HepG2 (cell line): ENCODE data around the gene NFS1. TPM values are rescaled to one million over a fixed set of nuclear protein-coding genes. Genes with fewer than 3 reads are reported as not detected.

Experiments
- ATAC-seq: fragments of 200-7000 bp; cut with Tn5 transposase; 3 replicates; pipeline ENCODE4 v1.9.1; 2020; ENCODE audit warnings: mild to moderate bottlenecking, moderate library complexity
- BruUV-seq: library from RNA; stranded (reverse); fragments of 400-500 nt; replicated peaks from 2 replicates; lab custom pipeline; 2021; lab: Mats Ljungman, UMichigan
- CTCF ChIA-PET: fragments of 300-600 bp; formaldehyde crosslinking; extraction: SDS; loops from one replicate; lab custom pipeline; 2021; ENCODE audit warnings: low total read pairs, inconsistent platforms, low intra/inter-chr PET ratio; lab: Yijun Ruan, JAX
- POLR2A ChIA-PET: fragments of 350-600 bp; sonication (Branson Sonifier 250); formaldehyde crosslinking; loops from one replicate; lab custom pipeline; 2020; ENCODE audit warnings: antibody characterized with exemption, inconsistent platforms; lab: Yijun Ruan, JAX
- DNase-seq: peaks from one replicate; pipeline ENCODE4 v3.0.0-alpha.2; 2015; ENCODE audit warnings: low spot score
- FAIRE-seq: peaks from 3 replicates; lab custom pipeline; 2011; peaks lifted over from hg19 to GRCh38; lab: Jason Lieb, UNC
- H2AFZ ChIP-seq: one replicate; pipeline ENCODE4 v1.6.1; 2011; ENCODE audit warnings: low read length, inconsistent platforms
- H3K27ac ChIP-seq: fragments of 300-600 bp; 3 replicates; pipeline ENCODE4 v1.8.0; 2011; ENCODE audit warnings: mixed run types, mild to moderate bottlenecking, mixed read lengths, low read length, inconsistent platforms; ENCODE audit not compliant: insufficient read depth; ENCODE audit errors: extremely low read length
- H3K27me3 ChIP-seq, 2 experiments: fragments of 200-600 bp in 1 of 2; 2 replicates in 1 of 2; 3 replicates in 1 of 2; pipeline versions ENCODE4 v1.6.0 to v1.8.0; 2011; ENCODE audit warnings: low read length in 2 of 2, mild to moderate bottlenecking in 2 of 2, moderate library complexity in 2 of 2, inconsistent platforms in 1 of 2; ENCODE audit not compliant: insufficient read depth in 2 of 2, control insufficient read depth in 1 of 2
- H3K36me3 ChIP-seq, 2 experiments: fragments of 200-600 bp in 1 of 2; replicated peaks in 1 of 2; 2 replicates in 1 of 2; 3 replicates in 1 of 2; pipeline versions ENCODE4 v1.5.1 to v1.8.0; 2011; ENCODE audit warnings: low read length in 2 of 2, inconsistent platforms in 1 of 2; ENCODE audit not compliant: insufficient read depth in 2 of 2, control insufficient read depth in 1 of 2
- H3K4me1 ChIP-seq: 2 replicates; pipeline ENCODE4 v1.5.1; 2012; ENCODE audit warnings: low read length, inconsistent platforms; ENCODE audit not compliant: insufficient read depth
- H3K4me2 ChIP-seq: 2 replicates; pipeline ENCODE4 v1.6.0; 2011; ENCODE audit warnings: low read depth, low read length, inconsistent platforms
- H3K4me3 ChIP-seq, 3 experiments: fragments of 200-600 bp in 1 of 3; sonication (generic), shearing (Covaris generic) in 1 of 3; replicated peaks in 1 of 3; 2 replicates each; pipeline ENCODE4 v1.5.1; 2011 to 2016; ENCODE audit warnings: low read length in 3 of 3, inconsistent platforms in 2 of 3, low read depth in 2 of 3, mild to moderate bottlenecking in 2 of 3, control low read depth in 1 of 3, mixed read lengths in 1 of 3; ENCODE audit not compliant: insufficient read depth in 1 of 3
- H3K79me2 ChIP-seq: one replicate; pipeline ENCODE4 v1.6.1; 2011; ENCODE audit warnings: low read length, inconsistent platforms; ENCODE audit not compliant: insufficient read depth
- H3K9ac ChIP-seq: 2 replicates; pipeline ENCODE4 v1.6.0; 2011; ENCODE audit warnings: mild to moderate bottlenecking, low read depth, low read length, inconsistent platforms; ENCODE audit not compliant: insufficient read depth
- H3K9me3 ChIP-seq: 2 replicates; pipeline ENCODE4 v1.5.1; 2012; ENCODE audit warnings: mild to moderate bottlenecking, low read length
- H4K20me1 ChIP-seq: 2 replicates; pipeline ENCODE4 v1.6.0; 2011; ENCODE audit warnings: inconsistent platforms, mild to moderate bottlenecking, low read length, moderate library complexity; ENCODE audit not compliant: insufficient read depth
- BRCA1 ChIP-seq: sonication (generic); formaldehyde crosslinking; IDR thresholded peaks from 2 replicates; pipeline ENCODE4 v1.4.0; 2020; ENCODE audit warnings: missing genetic modification reagents
- EEA1 ChIP-seq: sonication (generic); formaldehyde crosslinking; IDR thresholded peaks from 2 replicates; pipeline ENCODE4 v1.5.1; 2020; ENCODE audit warnings: mild to moderate bottlenecking, missing genetic modification reagents, borderline replicate concordance
- FOXJ3 ChIP-seq: sonication (generic); formaldehyde crosslinking; IDR thresholded peaks from 2 replicates; pipeline ENCODE4 v1.4.0; 2020; ENCODE audit warnings: missing genetic modification reagents, mild to moderate bottlenecking, borderline replicate concordance
- MTF2 ChIP-seq: sonication (generic); formaldehyde crosslinking; IDR thresholded peaks from 2 replicates; pipeline ENCODE4 v1.5.0; 2020; ENCODE audit warnings: missing genetic modification reagents, borderline replicate concordance
- NFKB2 ChIP-seq: sonication (generic); formaldehyde crosslinking; IDR thresholded peaks from 2 replicates; pipeline ENCODE4 v1.4.0; 2020; ENCODE audit warnings: missing genetic modification reagents, borderline replicate concordance
- PHB2 ChIP-seq: fragments of 450-650 bp; IDR thresholded peaks from 2 replicates; pipeline ENCODE4 v1.6.1; 2018; ENCODE audit not compliant: partially characterized antibody
- POLR2AphosphoS2 ChIP-seq: IDR thresholded peaks from 2 replicates; pipeline ENCODE4 v1.6.1; 2011; ENCODE audit warnings: low read depth, low read length, improper control_type of control experiment
- RBFOX2 ChIP-seq: fragments of 200-400 bp; formaldehyde crosslinking; IDR thresholded peaks from 2 replicates; pipeline ENCODE4 v1.6.1; 2017; ENCODE audit warnings: low read depth, mild to moderate bottlenecking, low read length
- TCF7L2 ChIP-seq: IDR thresholded peaks from 2 replicates; pipeline ENCODE4 v1.6.1; 2011; ENCODE audit warnings: mild to moderate bottlenecking, low read depth, low read length, moderate library complexity
- ZKSCAN8 ChIP-seq: IDR thresholded peaks from 2 replicates; pipeline ENCODE4 v1.6.1; 2016; ENCODE audit warnings: borderline replicate concordance, missing genetic modification reagents, missing compliant biosample characterization
- ZNF274 ChIP-seq: sonication (generic); formaldehyde crosslinking; IDR thresholded peaks from 2 replicates; pipeline ENCODE4 v1.5.1; 2020; ENCODE audit warnings: mild to moderate bottlenecking, missing genetic modification reagents
- ZNF879 ChIP-seq: sonication (generic); formaldehyde crosslinking; IDR thresholded peaks from 2 replicates; pipeline ENCODE4 v1.8.1; 2023; ENCODE audit warnings: missing genetic modification reagents
- WGBS: methylation state at CpG from one replicate; pipeline ENCODE4 v1.1.6; 2017; ENCODE audit warnings: low lambda C conversion rate; 5-methylcytosine and 5-hydroxymethylcytosine counted together
- in situ Hi-C: cut with HindIII; loops from 2 replicates; pipeline ENCODE4 v1.10.0; 2017; ENCODE audit warnings: low pct_unique_long_range_greater_than_20kb; ENCODE audit not compliant: extremely low pct_ligation_motif_present
- intact Hi-C: fragments of 100-400 bp; cut with micrococcal nuclease; formaldehyde crosslinking; loops from one replicate; pipeline ENCODE4 v1.10.0; 2022; ENCODE audit not compliant: unreplicated experiment
- polyA plus RNA-seq, 8 experiments: library from polyadenylated mRNA; depleted of rRNA in 3 of 8; stranded (reverse) in 7 of 8; unstranded in 1 of 8; fragments of >200 nt; fragmentation: Illumina TruSeq in 4 of 8; extraction: Trizol in 4 of 8; gene quantifications; 2 replicates each; pipeline versions ENCODE4 v1.2.1 to v1.2.3, GENCODE V29; 2011 to 2016; ENCODE audit warnings: low read depth in 4 of 8, missing spikeins in 1 of 8, mixed read lengths in 1 of 8; ENCODE audit not compliant: insufficient read depth in 1 of 8
- total RNA-seq, 5 experiments: library from RNA; depleted of rRNA; stranded (reverse); fragments of >200 nt; fragmentation: Illumina TruSeq; extraction: Trizol; gene quantifications; 2 replicates each; pipeline ENCODE4 v1.2.3, GENCODE V29; 2016; ENCODE audit warnings: low read depth in 1 of 5
- TF ChIP-seq, protein P1 (sequence below): IDR thresholded peaks from 2 replicates; pipeline ENCODE4 v1.4.0; 2020; ENCODE audit warnings: mild to moderate bottlenecking, missing genetic modification reagents
- TF ChIP-seq, protein P2 (sequence below): sonication (generic); formaldehyde crosslinking; IDR thresholded peaks from 2 replicates; pipeline ENCODE4; 2020; ENCODE audit warnings: missing genetic modification reagents, mild to moderate bottlenecking, borderline replicate concordance
- TF ChIP-seq, protein P3 (sequence below): sonication (generic); formaldehyde crosslinking; IDR thresholded peaks from 2 replicates; pipeline ENCODE4 v1.8.0; 2022; ENCODE audit warnings: mild to moderate bottlenecking, missing genetic modification reagents; ENCODE audit not compliant: insufficient replicate concordance

The NFS1 gene
- total and polyA plus RNA-seq, 2 of the 13 experiments (the other 11 are each of a cell fraction or from before 2014, with no cell fraction given) = 65.9 to 88.1 TPM

DNA sequence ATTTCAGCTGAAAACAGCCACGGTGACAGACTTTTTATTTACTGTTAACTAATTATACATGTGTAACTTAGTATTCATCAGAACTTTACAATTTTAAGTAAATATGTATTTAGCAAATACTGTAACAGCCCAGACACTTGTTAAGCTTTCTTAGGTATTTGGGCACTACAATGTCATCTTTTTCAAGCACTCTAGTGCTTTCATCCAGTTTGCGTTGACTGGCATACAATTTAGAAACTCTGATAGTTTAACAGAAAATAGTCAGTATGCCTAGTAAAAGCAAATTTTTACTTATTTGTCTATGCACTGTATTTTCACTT is 32.3 kb upstream of the NFS1 start:
- POLR2A ChIA-PET = interaction anchor here (9.2 to 16.7 kb wide), 2 partner anchors 9 to 22 kb away, joined by 211 to 319 read pairs; partner anchors contain the start of genes NFS1, RBM39 and ROMO1
- in situ Hi-C loops = no loop called here
- TF ChIP-seq ZNF274 (CRISPR knock-in tag) (no peak), ZNF879 (no peak), PHB2 (no peak), RBFOX2 (peak; percentile 31), MTF2 (CRISPR knock-in tag) (no peak), TCF7L2 (no peak), ZKSCAN8 (no peak), EEA1 (CRISPR knock-in tag) (no peak), POLR2AphosphoS2 (no peak), NFKB2 (CRISPR knock-in tag) (no peak), BRCA1 (no peak), FOXJ3 (CRISPR knock-in tag) (0 out of 2 replicates have a peak, but pooled peaks have one; percentile 24)
- TF ChIP-seq, protein P1, sequence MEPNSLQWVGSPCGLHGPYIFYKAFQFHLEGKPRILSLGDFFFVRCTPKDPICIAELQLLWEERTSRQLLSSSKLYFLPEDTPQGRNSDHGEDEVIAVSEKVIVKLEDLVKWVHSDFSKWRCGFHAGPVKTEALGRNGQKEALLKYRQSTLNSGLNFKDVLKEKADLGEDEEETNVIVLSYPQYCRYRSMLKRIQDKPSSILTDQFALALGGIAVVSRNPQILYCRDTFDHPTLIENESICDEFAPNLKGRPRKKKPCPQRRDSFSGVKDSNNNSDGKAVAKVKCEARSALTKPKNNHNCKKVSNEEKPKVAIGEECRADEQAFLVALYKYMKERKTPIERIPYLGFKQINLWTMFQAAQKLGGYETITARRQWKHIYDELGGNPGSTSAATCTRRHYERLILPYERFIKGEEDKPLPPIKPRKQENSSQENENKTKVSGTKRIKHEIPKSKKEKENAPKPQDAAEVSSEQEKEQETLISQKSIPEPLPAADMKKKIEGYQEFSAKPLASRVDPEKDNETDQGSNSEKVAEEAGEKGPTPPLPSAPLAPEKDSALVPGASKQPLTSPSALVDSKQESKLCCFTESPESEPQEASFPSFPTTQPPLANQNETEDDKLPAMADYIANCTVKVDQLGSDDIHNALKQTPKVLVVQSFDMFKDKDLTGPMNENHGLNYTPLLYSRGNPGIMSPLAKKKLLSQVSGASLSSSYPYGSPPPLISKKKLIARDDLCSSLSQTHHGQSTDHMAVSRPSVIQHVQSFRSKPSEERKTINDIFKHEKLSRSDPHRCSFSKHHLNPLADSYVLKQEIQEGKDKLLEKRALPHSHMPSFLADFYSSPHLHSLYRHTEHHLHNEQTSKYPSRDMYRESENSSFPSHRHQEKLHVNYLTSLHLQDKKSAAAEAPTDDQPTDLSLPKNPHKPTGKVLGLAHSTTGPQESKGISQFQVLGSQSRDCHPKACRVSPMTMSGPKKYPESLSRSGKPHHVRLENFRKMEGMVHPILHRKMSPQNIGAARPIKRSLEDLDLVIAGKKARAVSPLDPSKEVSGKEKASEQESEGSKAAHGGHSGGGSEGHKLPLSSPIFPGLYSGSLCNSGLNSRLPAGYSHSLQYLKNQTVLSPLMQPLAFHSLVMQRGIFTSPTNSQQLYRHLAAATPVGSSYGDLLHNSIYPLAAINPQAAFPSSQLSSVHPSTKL (CRISPR knock-in tag) = no peak
- TF ChIP-seq, protein P2, sequence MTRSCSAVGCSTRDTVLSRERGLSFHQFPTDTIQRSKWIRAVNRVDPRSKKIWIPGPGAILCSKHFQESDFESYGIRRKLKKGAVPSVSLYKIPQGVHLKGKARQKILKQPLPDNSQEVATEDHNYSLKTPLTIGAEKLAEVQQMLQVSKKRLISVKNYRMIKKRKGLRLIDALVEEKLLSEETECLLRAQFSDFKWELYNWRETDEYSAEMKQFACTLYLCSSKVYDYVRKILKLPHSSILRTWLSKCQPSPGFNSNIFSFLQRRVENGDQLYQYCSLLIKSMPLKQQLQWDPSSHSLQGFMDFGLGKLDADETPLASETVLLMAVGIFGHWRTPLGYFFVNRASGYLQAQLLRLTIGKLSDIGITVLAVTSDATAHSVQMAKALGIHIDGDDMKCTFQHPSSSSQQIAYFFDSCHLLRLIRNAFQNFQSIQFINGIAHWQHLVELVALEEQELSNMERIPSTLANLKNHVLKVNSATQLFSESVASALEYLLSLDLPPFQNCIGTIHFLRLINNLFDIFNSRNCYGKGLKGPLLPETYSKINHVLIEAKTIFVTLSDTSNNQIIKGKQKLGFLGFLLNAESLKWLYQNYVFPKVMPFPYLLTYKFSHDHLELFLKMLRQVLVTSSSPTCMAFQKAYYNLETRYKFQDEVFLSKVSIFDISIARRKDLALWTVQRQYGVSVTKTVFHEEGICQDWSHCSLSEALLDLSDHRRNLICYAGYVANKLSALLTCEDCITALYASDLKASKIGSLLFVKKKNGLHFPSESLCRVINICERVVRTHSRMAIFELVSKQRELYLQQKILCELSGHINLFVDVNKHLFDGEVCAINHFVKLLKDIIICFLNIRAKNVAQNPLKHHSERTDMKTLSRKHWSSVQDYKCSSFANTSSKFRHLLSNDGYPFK (CRISPR knock-in tag) = no peak
- TF ChIP-seq, protein P3, sequence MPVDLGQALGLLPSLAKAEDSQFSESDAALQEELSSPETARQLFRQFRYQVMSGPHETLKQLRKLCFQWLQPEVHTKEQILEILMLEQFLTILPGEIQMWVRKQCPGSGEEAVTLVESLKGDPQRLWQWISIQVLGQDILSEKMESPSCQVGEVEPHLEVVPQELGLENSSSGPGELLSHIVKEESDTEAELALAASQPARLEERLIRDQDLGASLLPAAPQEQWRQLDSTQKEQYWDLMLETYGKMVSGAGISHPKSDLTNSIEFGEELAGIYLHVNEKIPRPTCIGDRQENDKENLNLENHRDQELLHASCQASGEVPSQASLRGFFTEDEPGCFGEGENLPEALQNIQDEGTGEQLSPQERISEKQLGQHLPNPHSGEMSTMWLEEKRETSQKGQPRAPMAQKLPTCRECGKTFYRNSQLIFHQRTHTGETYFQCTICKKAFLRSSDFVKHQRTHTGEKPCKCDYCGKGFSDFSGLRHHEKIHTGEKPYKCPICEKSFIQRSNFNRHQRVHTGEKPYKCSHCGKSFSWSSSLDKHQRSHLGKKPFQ (CRISPR knock-in tag) = peak; percentile 5

More for the DNA sequence above, 32.3 kb upstream of the NFS1 start:
- no peak for ATAC-seq
- H3K4me3 ChIP-seq = no peak overlapping the region; a peak in 1 of 6 replicates
- no peaks in the 10 kb centered on the region for H3K9me3 ChIP-seq
- 78% methylated on average over 2 of the region's 2 CpGs for WGBS
- FAIRE-seq = no peak
- H3K79me2 ChIP-seq = peaks cover 94% of the 10 kb centered on the region
- peaks cover 44 to 94% of the 10 kb centered on the region in 2 experiments for H3K36me3 ChIP-seq
- H4K20me1 ChIP-seq = peaks cover 97% of the 10 kb centered on the region
- no peaks in the 10 kb centered on the region for H3K27me3 ChIP-seq
- BruUV-seq = no TSS peak
- no peak overlapping the region for H2AFZ ChIP-seq
- peaks cover 58% of the 10 kb centered on the region for H3K4me1 ChIP-seq
- CTCF ChIA-PET = no interaction called here
- H3K27ac ChIP-seq = no peak overlapping the region
- intact Hi-C loops = no loop called here
- DNase-seq = no peak
- H3K9ac ChIP-seq = no peak overlapping the region
- H3K4me2 ChIP-seq = peak overlapping the region; percentile 5; the same call in 1 of the 2 replicates
